Glomerular visceral epithelial cell (primary cell): ENCODE measurements around the gene CARMIL1.

Source experiments
- DNase-seq: peaks from one replicate; pipeline ENCODE4 v3.0.0-alpha.2; 2016; ENCODE audit errors: extremely low spot score

The CARMIL1 gene

GRCh38 chr6:25511376-25511775, 232.2 kb downstream of the CARMIL1 start:
- no peak for DNase-seq

GRCh38 chr6:25512560-25512959, 233.4 kb downstream of the CARMIL1 start:
- no peak for DNase-seq

GRCh38 chr6:25519856-25520255, 240.7 kb downstream of the CARMIL1 start:
- peak; percentile 15 for DNase-seq

GRCh38 chr6:25524542-25524941, 245.4 kb downstream of the CARMIL1 start:
- DNase-seq: no peak

- DNase-seq: no peak
Measured at GRCh38 chr6:25525078-25525477, 245.9 kb downstream of the CARMIL1 start.

- DNase-seq: no peak
Measured at GRCh38 chr6:25534942-25535631, 255.9 kb downstream of the CARMIL1 start.

- DNase-seq: no peak
Measured at GRCh38 chr6:25535632-25536225, 256.6 kb downstream of the CARMIL1 start.

GRCh38 chr6:25536781-25537180, 257.6 kb downstream of the CARMIL1 start:
- no peak for DNase-seq

- DNase-seq: peak; percentile 83
Measured at GRCh38 chr6:25537349-25538018, 258.3 kb downstream of the CARMIL1 start.

- DNase-seq: no peak
Measured at GRCh38 chr6:25541228-25541627, 262.1 kb downstream of the CARMIL1 start.

- DNase-seq: no peak
Measured at GRCh38 chr6:25542984-25543910, 264.1 kb downstream of the CARMIL1 start.

GRCh38 chr6:25544833-25545232, 265.7 kb downstream of the CARMIL1 start:
- no peak for DNase-seq

GRCh38 chr6:25547797-25548196, 268.6 kb downstream of the CARMIL1 start:
- no peak for DNase-seq

- no peak for DNase-seq
Measured at GRCh38 chr6:25548451-25548850, 269.3 kb downstream of the CARMIL1 start.

- DNase-seq: no peak
Measured at GRCh38 chr6:25550631-25551030, 271.5 kb downstream of the CARMIL1 start.

- no peak for DNase-seq
Measured at GRCh38 chr6:25553502-25553901, 274.3 kb downstream of the CARMIL1 start.

GRCh38 chr6:25555188-25555587, 276.0 kb downstream of the CARMIL1 start:
- no peak for DNase-seq

- peak; percentile 72 for DNase-seq
Measured at GRCh38 chr6:25556516-25556915, 277.3 kb downstream of the CARMIL1 start.

GRCh38 chr6:25558155-25558817, 279.1 kb downstream of the CARMIL1 start:
- no peak for DNase-seq

GRCh38 chr6:25560865-25561264, 281.7 kb downstream of the CARMIL1 start:
- no peak for DNase-seq

- DNase-seq: no peak
Measured at GRCh38 chr6:25564943-25565342, 285.8 kb downstream of the CARMIL1 start.
